Activated CD4-positive, CD25-positive, alpha-beta regulatory T cell treated with anti-CD3 and anti-CD28 coated beads, Interleukin-2, amount 50 U/mL, for 24 hours (primary cell): ENCODE results near the gene CYB5B.

ENCODE experiments used
- ATAC-seq, 2 donors: fragments of 150-1000 bp; cut with Tn5 transposase; one replicate each; pipeline ENCODE4 v1.10.0; 2021; ENCODE audit warnings: mild to moderate bottlenecking in 1 of 2, moderate library complexity in 1 of 2

CYB5B gene, protein sequence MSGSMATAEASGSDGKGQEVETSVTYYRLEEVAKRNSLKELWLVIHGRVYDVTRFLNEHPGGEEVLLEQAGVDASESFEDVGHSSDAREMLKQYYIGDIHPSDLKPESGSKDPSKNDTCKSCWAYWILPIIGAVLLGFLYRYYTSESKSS

DNA sequence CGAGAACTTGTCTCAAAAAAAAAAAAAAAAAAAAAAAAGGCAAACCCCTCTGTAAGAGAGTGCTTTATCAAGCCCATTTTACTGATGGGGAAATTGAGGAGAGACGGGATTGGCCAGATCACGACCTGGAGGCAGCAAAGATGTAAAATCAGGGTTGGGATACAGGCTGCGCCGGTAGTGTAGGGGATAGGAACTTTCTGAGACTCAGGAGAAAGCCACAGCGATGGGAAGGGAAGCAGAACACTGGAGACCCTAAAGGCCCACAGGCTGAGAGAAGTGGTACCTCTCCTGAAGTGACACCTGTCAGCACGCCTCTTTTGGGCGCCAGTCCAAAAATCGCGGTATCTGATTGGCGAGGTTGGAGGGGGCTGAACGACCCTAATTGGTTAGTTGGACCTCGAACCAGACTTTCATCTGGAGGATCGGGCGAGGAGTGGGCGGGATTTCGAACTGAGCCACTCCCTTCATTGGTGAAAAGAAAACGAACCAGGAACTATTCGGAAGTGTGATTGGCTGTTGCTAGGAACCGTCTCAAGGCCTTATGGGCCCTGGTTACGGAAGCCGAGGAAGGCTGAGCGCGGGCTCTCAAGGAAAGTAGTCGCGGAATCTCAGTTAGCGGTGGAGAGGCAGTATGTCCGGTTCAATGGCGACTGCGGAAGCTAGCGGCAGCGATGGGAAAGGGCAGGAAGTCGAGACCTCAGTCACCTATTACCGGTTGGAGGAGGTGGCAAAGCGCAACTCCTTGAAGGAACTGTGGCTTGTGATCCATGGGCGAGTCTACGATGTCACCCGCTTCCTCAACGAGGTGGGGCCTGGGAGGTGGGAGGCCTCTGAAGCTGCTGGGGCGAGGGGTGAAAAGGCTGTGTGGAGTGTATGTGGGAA, at the start of gene CYB5B:
TSS of gene CYB5B (plus strand) at position 567 of the 882 bp plus-strand sequence. CDS start at position 632, 65 bp downstream.
- ATAC-seq, result peak; percentile 98

DNA sequence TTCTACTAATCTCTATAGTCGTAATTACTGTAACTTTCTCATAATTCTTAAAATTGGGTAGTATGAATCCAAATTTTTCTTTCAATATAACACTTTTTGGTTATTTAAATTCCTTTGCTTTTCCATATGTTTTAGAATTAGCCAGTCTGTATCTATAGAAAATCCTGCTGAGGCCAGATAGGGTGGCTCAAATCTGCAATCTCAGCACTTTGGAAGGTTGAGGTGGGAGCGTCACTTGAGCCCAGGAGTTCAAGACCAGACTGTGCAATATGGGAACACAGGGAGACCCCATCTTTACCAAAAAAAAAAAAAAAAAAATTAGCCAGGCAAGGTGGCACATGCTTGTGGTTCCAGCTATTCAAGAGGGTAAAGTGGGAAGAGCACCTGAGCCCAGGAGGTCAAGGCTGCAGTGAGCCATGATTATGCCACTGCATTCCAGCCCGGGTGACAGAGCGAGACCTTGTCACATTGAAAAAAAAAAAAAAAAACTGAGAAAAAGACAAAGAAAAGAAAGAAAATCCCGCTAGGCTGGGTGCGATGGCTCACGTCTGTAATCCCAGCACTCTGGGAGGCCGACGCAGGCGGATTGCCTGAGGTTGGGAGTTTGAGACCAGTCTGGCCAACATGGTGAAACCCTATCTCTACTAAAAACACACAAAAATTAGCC, 47.9 kb upstream of the CYB5B start:
- ATAC-seq, result no peak

DNA sequence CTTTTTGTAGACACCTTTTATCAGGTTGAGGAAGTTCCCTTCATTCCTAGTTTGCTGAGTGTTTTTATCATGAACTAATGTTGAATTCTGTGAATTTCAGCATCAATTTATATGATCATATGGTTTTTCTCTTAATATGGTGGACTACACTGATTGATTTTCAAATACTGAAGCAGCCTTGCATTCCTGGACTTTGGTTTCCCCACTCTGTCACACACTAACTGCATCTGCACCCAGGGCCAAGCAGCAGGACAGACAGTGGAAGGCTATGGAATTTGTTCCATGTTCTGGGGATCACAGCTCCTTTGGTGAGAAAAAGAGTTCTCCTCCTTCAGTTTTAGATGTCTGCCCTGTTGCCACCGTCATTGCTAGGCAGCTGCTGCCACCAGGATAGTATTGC, 46.4 kb upstream of the CYB5B start:
- ATAC-seq, result no peak

DNA sequence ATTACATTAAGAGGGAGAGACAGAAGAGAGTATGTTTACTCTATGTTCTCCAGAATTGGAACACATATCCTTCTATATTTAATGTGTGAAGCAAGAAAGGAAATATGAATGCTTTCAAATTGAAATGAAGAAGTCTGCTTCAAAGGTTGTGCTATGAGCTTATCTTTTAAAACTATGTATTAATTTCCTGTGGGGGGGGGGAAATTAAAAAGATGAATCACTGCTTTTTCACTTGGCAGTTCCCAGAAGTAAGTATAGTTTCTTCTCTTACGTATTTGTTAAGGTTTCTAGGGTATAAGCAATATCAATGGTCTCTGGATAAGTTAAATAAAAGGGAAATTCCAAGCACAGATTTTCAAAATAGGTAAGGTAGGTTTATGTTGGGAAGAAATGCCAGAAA, 45.7 kb upstream of the CYB5B start:
- peak in 1 of 2 donors; percentile 45 for ATAC-seq

DNA sequence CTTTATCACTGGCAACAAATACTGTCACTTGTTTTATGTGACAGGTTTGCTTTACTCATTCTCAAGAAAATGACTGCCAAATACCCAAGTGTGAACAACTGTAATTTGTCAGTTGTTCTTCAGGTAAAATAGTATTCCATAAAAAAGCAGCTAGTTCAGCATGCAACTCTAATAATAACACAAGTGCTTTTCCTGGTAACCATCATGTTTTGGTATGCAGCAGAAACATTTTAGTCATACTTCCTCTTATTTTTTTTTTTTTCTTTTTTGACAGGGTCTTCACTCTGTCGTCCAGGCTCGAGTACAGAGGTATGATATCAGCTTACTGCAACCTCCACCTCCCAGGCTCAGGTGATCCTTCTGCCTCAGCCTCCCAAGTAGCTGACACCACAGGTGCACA, 43.2 kb upstream of the CYB5B start:
- ATAC-seq, result no peak

DNA sequence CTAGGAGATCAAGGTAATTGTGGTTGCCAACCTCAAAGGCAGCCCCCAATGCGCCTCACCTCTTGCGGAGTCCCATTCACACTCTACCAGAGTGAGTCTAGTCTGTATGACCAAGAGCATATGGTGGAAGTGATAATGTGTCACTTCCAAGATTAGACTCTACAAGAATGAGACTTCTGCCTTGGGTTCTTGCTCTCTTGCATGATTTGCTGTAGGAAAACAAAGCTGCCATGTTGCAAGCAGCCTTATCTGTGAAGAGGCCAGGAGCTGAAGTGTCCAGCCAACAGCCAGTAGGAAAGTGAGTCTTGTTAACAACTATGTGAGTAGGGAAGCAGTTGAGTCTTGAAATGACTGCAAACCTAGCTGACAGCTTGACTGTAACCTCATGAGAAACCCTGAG, 42.0 kb upstream of the CYB5B start:
- ATAC-seq, result no peak

DNA sequence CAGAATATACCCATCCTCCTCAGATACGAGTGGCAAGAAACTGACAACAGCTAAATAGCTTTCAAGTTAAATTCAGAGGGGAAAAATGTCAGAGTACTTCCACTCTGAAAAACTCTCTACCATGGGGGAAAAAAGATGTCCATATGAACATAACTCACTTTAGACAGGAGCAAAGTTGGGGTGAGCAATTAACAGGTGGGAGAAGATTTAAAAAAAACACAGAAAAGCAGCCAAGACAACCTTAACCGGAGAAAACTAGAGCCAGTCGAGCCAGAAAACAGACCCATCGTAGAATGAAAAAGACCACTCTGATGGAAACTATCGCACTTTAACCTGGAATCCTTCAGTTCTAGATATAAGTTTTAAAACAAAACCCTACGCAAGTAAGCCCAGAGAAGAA, 39.4 kb upstream of the CYB5B start:
- ATAC-seq, result no peak

DNA sequence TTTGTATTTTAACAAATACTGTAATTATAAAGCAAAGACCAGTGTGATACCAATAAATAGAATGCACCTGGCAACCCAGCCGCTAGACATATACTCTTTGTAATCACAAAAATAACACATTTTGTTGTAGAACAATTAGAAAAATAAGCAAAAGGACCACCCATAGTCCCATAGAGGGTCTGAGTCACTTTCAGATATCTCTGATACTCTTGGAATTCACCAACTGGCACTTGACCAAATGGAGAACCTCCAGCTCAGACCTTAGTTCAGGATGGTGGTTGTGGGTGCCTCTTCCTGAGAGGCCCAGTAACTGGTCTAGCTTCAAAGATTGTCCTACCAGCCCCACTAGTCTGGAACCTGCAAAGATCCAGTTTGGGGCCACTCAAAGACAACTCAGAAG, 37.8 kb upstream of the CYB5B start:
- ATAC-seq, result no peak

DNA sequence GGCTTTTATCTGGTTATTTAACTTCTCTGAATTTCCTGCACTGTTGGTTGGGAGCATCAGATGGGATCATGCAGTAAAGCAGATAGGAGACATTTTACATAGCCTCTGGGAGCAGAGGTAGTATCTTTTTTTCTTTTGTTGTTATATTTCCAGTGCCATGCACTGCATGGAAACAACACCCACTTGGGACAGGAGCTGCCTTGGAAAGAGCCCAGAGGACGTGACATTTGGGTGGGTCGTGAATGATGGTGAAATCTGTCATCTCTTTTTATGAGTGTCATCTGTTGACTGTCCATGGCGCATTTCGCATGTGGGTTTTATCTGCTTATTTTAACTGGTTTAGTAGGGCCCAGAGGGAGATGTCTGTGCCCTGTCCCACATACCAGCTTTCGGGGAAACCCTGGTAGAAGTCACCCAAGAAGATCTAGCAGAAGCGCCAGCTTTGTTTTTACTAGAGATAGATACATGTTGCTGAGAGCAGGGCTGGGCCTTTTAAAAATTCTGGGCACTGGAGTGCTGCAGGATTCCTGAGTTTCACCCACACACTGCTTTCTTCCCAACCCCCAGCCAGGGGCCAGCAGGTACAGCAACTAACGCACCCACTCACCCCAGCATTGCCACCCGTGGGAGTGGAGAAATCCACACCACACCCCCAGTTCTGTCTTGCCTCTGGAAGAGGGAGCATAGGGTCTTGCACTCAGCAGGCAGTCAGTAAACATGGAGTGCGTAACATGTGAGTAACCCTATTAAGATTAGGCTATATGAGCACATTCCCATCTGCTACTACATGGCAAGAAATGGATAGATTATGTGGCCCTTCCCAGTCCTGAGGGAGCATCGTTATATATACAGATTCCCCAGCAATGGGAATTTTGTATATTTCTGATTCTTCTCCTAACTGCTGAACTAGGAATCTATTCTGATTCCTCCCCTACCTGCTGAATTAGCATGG, 30.2 kb upstream of the CYB5B start:
- ATAC-seq, result no peak

DNA sequence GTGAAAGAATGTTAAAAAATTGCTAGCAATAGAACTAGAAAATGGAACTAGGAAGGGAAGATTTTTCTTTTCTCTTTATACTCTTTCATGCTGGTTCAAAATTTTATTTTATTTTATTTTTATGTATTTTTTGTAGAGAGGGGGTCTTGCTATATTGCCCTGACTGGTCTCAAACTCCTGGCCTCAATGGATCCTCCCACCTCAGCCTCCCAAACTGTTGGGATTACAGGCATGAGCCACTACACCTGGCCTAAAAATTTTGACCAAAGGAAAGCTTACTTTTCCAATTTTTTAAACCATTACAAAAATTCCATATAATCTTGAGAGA, 28.6 kb upstream of the CYB5B start:
- ATAC-seq, result no peak

DNA sequence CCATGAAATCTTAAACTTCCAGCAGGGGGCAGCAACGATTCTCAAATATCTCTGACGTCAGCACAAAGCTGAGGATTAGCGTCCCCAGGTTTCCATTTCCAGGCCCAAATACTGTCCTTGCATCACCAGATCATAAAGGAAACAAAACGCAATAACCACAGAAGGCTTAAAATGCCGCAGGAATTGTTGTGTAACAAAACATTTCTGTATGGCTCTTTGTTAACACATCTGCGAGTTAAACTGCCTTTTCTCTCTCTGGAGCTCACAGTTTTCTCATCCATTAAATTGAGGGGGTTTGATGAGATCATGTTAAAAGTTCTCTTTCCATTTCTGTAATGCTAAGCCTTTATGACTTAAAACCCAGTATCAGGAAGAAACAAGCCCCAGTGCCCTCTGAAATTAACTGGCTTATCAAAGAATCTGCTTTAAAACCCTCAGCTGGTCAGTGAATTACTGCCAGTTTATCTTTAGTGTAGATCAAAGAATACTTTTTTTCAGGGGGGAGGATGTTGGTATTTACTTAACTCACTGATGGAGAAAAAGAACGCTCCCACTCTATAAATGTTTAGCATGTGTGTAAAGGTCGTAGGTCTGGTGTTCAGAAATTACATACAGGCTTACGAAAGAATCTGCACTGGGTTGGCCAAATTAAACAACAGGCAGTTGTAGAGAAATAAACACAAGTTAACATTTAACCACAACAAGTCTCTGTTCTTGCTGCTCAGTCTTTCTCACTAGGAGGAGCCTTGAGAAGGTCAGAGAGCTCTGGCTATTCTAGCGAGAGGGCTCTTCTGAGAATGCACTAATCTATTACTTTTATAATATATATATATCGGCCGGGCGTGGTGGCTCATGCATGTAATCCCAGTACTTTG, 28.0 kb upstream of the CYB5B start:
- ATAC-seq, result peak in 1 of 2 donors; percentile 51

DNA sequence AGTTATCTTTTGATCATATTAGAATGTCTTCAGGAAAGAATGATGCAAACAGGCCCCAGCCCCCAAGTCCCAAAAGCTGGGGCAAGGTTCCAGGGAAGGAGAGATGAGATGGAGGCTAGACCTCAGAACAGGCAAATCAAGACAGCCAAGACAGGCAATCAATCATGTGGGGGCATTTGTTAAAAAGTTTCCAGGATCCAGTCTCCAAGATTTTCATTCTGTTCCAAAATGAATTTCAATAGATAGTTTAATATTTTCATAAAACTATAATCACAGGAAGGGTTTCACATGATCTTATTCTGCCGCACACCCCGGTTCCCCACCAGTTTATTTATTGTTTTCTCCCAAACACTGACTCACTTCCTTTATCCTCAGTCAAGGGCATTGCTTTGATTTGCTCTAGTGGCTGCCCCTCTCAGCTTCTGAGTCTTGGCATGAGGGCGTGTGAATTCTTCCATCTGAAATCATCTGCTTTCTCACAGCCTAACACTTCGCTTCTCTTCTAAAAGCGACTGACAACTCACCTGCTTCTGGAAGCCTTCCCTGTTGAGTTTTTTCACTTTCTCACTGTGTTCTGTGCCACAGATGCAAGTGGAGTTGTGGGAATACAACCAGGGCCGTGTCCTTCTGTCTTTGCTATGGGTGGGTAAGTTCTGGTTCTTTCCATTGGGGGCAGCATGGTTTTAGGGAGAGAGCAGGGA, 26.4 kb upstream of the CYB5B start:
- no peak for ATAC-seq

DNA sequence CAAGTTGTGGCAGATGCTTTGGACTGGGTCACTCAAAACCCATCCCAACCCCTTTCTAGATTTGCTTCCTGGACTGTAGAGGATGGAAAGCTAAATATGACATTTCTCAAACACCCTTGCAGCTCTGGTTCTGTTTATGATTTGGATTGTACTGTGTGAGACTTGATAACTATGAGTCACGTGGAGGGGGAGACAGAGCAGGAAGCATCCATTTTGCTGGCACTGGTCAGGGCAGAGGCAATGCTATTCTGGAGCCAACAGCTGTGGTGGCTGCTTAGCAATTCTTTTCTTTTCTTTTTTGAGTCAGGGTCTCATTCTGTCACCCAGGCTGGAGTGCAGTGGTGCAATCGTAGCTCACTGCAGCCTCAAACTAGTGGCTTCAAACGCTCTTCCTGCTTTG, 25.1 kb upstream of the CYB5B start:
- ATAC-seq, result no peak

DNA sequence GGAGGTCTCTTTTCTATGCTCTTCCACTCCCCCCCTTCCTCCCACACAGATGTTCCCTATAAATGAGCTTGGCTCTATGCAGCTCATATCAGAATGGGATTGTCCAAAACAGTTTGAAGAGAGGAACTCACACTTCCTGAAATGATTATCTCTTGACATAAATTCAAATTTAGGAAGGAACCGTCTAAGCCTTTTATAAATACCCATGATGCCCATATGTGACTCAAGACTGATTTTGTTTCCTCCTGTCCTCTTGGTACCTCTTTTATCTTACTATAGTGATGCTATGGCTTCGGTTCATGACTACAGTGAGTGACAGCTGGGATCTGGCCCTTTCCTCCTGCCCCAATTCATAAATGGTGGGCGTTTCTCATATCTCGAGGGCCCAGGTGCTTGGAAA, 22.0 kb upstream of the CYB5B start:
- ATAC-seq, result no peak

DNA sequence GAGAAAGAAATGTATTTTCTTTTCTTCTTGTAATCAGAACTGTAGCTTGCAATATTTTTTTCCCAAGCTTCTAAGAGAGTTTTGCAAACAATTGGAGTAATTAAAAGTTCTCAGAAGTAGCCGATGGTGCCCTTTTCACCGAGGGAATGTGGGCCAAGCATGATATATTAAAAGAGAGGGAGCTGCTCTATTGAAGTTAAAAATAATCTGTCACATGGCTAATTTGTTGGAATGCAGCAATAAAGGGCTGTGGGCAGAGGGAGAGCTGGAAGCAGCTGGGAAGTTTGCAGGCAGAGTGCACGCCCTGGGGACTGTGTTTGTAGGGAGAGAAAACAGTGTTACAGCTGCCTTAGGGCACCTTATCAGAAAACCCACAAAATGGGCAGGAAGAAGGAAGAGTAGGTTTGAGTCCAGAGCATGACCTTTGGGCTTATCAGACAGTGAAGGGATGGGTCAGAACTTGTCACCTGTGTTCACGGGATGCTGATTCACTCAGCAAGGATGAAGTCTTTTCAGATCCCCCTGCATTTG, 20.1 kb upstream of the CYB5B start:
- ATAC-seq, result no peak

DNA sequence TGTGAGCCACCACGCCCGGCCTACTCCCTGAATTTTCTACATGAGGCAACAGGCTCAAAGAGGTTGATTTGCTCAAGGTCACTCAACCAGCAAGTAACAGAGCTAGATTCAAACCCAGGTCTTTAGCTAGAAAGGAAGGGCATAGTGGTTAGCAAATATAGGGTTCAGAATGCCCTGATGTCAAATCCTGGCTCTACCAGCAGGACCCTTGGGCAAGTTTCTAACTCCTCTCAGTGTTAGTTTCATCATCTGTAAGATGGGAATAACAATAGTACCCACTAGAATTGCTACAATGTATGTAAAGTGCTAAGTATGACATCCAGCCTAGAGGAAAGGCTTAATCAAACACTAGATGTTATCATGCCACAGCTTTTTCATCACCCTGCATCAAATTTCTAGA, 19.1 kb upstream of the CYB5B start:
- no peak for ATAC-seq

DNA sequence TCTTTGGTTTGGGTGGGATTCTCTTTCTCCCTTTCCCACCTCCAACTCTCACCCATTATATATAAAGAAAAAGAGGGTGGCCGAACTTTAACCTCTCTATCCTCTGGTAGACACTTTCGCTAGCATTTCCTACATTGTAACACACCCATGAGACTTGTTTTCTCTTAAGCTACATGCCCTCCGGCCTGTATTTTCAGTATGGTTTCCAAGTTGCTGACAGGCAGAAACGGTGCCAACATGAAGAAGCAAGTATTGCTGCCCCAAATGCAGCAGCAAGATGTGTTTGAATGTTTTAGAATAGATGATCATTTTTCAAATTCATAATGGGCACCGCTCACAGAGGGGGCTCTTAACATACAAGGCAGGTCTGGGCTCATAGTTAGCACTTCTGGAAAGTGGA, 18.7 kb upstream of the CYB5B start:
- ATAC-seq, result no peak

DNA sequence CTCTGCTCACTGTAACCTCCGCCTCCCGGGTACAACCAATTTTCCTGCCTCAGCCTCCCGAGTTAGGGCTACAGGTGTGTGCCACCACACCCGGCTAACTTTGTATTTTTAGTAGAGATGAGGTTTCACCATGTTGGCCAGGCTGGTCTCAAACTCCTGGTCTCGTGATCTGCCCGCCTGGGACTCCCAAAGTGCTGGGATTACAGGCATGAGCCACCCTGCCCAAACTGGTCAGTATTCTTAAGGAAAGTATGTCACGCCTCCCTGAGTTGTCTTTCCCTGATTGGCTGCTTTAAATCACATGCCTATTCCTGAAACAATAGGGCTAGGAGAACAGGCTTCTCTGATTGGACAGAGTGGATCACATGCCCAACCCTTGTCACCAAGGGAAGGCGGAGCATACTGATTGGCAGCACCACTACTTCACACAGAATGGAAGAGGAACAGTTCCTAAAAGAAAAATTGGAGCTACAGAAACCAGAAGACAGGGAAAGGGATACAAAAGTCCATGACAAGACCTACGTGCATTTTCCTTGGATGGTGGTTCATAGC, 17.6 kb upstream of the CYB5B start:
- no peak for ATAC-seq

DNA sequence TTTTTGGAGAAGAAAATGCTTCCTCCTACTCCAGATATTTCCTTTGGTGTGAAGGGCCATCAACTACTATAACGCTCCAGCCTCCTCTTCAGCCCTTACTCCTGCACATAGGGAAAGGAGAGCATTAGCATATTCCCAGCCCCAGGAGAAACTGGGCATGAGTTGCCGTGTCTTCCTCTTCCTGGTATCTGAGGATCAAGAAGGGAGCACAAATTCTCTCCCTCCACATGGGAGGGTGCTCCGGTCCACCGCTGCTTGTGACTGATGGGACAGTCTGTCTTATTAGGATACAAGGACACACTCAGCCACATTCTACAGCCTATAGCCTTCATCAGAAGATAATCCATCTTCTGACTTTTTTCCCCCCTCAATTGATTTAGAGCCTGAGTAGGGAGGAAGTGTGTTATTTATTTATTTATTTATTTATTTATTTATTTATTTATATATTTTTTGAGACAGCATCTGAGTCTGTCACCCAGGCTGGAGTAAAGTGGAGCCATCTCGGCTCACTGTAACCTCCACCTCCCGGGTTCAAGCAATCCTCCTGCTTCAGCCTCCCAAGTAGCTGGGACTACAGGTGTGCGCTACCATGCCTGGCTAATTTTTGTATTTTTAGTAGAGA, 16.6 kb upstream of the CYB5B start:
- no peak for ATAC-seq

DNA sequence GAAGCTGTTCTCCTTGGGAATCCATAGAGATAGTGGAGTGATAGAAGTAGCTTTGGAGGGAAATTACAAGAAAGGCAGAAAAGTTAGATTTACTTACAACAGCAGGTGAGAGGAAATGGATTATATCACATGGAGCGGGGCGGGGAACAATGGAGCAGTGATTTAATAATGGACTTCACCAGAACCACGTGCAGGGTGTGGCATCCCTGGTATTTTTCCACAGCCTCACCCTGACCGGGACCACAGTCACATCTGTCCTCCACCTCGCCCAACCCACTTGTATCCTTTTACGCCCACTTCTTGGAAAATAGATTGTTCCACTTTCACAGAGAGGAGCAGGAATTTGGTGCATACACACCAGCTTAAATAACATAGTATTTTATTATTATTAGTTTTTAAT, 15.9 kb upstream of the CYB5B start:
- no peak for ATAC-seq
